ENCODE data around the gene CACNB4.
"Not testable (repeated sequence)": the region's sequence is repeated elsewhere in the genome, so short reads cannot be mapped to it uniquely, and the experiment has no call there.

Gene CACNB4

DNA sequence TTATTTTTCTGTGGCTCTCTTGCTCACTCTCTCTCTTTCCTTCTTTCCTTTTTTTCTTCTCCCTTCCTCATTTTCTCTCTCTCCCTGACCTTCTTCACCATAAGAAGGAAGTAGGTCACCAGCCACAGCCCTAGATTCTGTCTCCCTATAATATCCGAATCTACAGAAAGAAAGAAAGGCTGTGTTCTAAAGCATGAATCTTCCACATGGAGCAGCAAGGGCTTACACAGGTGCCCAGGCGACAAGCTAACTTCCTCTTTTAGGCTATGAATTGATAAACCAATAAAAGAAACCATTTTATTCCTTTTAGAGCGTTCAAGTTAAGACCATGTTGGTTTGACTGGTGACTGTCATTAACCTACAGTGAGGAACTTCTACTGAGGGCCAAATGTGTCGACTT is 49.3 kb downstream of the CACNB4 start:
- no peak for DNase-seq

DNA sequence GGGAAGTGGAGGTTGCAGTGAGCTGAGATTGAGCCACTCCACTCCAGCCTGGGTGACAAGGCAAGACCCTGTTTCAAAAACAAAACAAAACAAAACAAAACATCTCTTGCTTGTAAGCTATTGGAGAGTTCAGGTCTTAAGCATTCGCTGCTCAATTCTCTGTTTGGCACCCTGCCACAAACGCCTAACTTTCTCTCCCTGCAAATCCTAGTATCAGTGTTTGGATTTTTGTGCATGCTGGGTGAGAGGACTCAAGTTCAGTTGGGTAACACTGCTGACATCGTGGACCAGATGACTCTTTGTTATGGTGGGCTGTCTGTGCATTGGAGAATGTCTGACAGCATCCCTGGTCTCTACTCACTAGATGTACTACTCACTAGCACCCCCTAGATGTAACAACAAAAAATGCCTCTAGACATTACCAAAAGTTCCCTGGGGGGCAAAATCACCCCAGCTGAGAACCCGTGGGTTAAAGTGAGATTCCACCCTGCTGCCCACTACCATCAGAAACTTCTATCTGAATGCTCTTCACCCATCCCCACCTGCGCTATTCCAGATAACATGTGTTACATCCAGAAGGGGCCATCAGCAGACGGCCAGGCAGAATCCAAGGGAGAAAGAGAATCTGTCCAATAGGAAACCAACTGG is 50.9 kb downstream of the CACNB4 start:
- no peak for DNase-seq

DNA sequence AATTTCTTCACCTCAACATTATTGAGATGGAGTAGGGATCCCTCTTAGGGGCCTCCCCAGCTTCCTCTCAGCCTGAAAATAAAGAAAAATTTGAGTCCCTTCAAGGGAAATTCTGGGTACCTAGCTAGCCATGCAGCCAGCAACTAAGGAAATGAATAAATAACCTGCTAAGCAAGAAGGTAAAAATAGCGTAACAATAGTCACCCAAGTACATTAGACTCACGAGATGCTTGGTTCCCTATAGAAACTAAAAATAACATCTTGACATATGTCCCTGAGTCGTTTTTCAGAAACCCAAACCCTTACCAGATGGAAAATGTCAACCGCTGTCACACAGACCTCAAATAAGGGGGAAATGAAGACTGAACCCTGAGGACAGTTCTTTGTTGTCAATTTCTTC is 51.9 kb downstream of the CACNB4 start:
- DNase-seq: peak; percentile 32

DNA sequence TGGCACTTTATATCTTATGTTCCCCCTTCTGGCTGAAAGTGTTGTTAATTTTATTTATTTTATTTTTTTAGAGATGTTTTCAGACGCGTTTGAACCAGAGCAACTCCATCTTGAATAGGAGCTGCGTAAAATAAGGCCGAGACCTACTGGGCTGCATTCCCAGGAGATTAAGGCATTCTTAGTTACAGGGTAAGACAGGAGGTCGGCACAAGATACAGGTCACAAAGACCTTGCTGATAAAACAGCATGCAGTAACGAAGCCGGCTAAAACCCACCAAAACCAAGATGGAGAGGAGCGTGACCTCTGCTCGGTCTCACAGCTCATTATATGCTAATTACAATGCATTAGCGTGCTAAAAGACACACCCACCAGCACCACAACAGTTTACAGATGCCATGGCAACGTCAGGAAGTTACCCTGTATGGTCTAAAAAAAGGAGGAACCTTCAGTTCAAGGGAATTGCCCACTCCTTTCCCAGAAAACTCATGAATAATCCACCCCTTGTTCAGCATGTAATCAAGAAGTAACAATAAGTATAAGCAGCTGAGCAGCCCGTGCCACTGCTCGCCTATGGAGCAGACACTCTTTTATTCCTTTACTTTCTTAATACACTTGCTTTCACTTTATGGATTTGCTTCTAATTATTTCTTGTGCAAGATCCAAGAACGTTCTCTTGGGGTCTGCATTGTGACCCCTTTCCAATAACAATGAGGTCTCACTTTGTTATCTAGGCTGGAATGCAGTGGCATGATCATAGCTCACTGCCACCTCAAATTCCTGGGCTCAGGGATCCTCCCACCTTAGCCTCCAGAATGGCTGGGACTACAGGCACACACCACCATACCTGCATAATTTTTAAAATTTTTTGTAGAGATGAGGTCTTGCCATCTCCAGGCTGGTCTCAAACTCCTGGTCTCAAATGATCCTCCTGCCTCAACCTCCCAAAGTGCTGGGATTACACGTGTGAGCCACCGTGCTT is 55.9 kb downstream of the CACNB4 start:
- no peak for DNase-seq

DNA sequence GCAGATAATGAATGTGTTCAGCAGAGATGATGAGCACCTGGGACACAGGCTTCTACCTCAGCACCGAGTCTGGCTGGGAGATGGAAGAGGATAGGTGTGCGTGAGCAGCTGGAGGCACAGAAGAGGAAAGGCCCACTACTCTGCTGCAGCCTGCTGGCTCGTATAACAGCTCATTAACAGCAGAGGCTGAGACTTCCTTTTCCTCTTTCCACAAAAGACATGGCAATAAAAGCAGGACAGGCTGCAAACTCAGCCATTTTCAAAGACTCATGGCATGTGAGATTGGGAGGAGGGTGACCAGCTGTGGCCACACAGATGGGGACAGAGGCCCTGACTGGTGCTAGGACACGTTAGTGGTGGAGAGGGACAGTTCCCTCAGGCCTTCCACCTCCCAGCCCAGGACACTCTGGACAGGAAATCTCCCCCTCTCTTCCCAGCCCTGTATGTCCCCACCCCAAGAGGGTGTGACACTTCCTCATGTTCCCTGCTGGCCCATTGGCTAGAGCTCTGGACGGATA is 60.3 kb downstream of the CACNB4 start:
- DNase-seq: no peak

DNA sequence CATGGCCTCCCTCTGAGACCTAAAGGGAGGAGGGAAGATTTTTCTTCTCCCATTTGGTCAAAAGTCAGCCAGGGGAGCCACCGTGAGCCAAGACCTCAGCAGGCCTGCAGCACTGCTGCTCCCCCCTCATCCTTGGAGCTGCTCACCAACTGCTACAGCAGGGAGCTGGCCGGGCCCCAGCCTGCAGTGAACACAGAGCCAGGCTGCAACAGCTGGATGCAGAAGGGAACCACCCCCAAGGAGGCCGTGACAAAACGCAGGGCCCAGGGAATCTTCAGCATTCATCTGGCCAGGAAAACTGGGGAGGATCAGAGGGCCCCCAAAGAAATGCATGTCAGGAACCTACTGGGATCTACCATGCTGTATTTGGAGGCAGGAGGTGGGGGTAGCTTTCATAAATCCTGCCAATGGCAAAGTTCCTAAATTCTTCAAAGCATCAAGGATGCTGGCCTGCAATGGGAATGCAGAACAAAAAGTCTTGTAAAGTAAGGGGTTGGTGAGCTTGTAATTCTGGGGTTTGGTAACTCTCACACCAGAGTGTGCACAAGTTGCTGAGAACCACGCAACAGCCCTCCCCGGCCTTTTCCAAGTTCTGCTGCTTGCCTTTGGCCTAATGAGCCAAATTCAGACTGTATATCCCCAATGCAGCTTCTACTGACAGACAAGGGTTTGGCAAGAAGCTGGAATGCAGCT is 61.0 kb downstream of the CACNB4 start:
- no peak for DNase-seq

DNA sequence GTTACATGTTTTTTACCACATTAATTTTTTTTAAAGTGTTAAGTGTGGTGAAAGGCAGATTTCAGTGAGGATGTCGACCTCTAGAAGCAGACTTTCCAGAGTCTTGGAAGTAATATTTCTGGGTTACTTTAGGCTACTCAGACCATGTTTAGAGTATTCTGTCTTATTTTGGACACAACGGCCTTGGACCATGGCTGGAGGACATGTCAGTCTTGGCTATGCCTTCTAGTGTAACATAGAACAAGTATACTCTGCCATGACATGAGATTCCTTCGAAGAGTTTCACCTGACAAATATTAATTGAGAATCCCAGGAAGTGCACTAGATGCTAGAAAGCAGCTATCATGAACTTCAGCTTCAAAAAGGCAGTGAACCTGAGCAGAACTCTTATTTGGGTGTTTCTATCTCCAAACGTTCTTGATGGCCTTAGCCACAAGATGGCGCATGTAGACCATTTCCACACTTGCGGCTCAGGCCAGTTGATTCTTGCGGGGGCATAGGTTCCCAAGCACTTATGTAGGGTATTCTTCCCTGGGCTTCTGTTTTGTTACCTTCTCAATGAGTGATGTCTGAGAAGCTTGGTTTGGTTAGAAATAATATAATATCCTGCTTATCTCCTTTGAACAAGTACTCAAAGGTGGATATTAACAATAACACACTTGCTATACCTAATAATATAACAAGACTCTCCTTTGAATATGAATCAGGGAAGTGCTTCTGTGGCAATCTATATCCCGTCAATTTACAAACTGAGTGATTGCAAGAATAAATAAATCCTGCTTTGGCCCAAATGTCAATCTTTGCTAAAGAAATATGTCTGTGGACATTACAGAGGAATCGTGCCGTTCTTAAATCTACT is 62.0 kb downstream of the CACNB4 start:
- DNase-seq: peak; percentile 55

DNA sequence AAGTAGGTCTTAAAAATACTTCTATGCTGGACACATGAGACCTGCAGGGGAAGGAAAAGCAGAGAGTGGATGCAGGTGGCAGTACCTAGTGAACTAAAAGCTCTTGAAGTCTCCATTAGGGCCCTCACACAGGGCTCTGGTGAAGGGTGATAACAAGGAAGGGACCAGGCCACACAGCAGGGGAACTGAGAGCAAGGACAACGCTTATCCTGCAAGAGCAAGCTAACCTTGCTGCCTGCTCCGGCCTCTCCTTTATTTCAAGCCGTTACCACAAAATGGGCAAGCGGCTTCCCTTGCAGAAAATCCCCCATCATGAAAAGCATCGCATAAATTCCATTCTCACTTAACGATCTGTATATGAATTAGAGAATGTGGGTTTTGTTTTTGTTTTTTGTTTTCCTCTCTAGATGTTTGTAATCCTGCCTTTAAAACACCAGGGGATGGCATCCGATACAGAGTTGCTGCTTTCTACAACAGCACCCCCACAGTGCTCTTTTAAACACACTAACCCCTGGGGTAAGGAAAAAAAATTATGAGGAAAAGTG is 64.5 kb downstream of the CACNB4 start:
- DNase-seq: no peak

DNA sequence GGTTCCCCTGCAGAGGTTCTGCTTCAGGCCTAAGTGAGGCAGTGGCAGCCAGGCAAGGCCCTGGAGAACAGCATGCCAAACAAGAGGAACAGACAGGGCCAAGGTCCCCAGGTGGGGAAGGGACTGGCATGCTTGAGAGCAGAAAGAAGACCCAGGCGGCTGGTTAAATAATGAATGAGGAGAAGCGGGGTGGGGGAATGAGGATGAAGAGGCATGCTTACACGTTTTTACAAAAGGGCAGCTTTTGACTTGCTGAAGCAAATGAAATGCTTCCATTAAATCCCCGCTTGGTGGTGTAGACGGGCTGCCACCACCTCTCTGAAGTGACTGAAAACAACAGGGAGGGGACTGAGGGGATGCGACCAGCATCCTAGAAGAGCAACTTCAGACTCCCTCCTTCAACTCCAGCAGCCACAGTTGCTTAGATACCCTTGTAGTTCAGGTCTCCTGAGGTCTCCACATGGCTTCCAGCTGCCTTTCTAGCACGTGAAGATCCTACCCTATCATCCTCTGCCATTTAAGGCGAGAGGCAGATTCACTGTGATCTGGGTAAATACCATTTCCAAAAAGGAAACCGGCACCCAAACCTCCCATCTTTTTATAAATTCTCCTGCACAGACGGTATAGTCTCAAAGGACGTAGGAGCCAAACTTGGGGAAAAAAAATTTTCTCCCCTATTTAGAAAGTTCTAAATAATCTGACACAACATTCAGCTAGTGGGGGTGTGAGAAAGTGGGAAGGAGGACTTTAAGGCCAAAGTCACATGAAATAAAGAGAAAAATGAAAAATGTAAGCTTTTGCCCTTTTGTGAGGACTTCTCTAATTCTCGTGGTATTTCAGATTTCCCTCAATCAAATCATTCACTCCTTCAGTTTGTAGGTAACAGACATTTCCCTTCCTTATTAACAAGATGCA is 65.6 kb downstream of the CACNB4 start:
- DNase-seq: no peak

DNA sequence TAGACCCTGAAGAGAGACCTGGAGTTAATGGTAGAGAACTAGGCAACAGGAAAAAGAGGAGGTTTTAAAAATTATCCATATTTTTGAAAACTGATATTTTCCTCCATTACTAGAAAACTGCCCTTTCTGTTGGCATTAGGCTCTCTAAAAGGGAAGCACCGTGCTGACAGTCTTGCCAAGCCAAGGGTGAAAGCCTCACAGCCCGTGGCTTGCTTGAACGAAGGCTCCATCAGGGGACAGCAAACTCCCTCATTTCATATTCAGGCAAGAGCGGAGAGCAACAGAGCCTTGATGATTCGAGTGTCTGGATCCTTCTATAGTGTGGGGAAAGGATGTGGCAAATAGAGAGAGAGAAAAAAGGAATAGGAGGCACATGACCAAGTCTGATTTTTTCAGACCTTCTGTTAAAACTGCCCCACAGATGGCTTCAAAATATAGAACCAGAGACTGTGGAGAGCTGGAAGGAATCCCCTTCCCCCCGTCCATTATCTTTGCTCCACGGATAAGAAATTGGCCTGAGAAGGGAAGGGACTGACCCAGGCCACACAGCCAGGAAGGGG is 67.0 kb downstream of the CACNB4 start:
- no peak for DNase-seq

DNA sequence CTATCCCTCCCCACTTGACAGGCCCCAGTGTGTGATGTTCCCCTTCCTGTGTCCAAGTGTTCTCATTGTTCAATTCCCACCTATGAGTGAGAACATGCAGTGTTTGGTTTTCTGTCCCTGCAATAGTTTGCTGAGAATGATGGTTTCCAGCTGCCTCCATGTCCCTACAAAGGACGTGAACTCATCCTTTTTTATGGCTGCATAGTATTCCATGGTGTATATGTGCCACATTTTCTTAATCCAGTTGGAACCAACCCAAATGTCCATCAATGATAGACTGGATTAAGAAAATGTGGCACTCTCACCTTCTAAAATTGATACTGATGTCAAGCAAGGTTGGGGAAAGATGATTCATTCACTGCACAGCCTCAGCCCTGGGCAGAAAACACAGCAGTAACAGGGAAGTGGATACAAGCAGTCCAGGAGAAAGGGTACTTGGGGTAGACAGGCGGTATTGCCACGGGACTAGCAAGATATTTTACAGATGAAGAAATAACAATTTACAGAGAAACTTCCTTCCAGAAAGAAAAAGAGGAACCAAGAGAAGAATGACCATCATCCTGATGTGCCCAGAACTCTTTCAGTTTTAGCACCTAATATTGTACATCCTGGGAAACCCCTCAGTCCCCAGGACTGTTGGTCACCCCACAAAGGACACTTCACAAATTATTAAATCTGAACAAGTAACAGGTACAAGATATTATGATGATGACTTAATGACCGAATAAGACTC is 68.1 kb downstream of the CACNB4 start:
- DNase-seq: not testable (repeated sequence)

DNA sequence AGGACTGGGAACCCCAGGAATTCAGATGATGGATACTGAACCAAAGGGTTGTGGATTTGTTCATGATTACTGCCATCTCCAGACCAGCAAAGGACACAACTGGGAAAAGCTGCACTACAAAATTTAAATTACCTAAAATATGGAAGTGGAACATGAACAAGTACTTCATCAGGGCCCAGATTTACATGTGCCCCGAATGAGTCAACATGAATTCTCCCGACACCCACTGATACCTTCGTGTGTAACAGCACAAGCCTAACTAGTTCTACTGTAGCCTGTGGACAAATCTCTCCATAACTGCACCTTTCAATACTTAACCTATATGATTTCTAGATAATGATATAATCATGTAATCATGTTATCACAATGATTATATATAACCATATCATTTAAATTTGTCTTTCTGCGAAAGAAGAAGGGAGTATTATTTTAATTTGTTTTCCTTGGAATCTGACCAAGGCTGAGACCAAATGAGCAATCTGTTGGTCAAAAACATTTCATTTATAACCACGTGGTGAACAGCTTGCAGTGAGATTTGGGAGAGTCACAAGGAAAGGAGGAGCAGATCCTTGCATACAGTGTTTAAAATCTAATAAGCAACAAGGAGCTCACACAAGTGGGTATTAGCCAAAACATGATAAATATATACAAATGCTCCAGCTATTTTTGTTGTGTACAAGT is 70.5 kb downstream of the CACNB4 start:
- DNase-seq: no peak

DNA sequence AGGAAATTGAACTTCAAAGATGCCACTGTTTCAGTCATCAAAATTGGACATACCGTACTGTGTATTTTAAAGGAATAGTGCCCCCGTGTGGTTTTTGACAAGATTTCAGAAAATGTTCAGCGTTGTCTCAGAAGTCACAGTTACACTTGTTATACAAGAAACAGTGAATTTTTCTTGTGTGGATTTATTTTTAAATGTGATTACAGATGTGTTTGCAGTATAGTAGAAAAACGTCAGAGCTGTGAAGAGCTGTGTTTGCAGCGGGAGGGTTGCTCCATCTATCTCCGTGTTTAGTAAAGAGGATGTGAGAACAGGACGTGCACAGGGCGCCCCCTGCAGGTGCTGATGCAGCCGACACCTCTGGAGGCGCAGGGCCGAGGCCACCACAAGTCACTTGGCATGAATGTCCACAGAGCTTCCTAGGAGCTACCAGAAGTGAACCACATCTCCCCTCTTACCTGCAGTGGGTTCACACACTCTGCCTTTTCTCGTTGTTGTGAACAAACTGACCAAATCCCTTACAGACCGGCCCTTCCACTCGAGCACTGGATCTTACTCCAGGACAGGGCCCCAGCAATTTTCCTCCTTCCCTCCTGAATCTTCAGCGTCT is 73.1 kb downstream of the CACNB4 start:
- peak; percentile 63 for DNase-seq

DNA sequence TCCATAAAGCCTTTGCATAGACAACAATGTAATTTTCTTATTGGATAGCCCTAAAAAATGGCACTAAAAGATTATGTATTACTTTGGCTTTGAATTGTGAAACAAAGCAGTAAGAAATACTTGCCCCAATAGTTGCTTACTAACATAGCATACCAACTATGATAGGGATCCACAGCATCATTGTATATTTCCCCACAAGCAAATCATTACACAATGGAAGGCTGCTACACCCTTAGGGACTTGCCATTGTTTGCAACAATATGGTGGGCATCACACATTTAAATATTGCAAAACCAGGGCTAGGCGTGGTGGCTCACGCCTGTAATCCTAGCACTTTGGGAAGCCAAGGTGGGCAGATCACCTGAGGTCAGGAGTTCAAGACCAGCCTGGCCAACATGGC is 74.4 kb downstream of the CACNB4 start:
- no peak for DNase-seq

DNA sequence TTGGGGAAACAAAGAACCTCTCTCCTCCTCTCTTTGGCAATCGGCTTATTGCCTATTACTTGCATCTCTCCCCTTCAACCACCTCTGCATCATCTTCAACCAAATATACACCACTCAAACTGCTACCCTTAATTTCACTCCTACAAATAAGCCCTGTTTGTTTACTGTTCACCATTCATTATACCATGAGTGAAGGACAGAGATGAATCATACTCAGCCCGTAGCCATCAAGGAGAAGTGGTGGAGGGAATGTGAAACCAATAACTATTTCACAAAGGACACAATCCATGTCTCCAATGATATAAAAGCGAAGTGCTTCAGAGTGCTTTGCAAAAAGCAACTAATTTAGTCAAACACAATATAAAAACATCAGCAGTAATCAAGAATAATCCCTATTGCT is 76.8 kb downstream of the CACNB4 start:
- DNase-seq: no peak

DNA sequence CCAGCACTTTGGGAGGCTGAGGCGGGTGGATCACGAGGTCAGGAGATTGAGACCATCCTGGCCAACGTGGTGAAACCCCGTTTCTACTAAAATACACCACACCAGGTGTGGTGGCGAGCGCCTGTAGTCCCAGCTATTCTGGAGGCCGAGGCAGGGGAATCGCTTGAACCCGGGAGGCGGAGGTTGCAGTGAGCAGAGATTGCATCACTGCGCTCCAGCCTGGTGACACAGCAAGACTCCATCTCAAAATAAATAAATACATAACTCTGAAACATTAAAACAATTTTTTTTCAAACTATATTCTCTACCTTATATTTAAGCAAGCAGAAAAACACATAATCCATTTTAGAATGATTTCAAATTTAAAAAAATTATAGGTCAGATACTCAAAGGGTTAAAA is 77.8 kb downstream of the CACNB4 start:
- not testable (repeated sequence) for DNase-seq

DNA sequence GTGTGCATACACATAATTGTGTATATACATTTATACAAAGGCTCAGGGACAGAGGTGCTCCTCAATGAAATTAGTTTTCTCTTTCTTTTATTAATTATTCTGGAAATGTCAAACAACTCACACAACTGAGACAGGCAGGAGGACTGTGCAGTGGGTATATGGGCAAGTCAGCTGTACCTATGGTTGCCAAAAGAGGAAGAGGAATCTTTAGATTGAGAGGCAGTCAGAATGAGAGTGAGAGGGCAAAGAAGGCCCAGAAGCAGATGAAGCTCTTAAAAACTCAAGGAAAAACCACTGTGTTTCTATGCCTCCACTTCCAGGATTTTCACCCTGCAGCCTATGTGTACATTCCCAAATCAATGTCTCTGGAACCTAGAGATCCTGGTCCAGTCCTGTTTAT is 79.1 kb downstream of the CACNB4 start:
- no peak for DNase-seq

DNA sequence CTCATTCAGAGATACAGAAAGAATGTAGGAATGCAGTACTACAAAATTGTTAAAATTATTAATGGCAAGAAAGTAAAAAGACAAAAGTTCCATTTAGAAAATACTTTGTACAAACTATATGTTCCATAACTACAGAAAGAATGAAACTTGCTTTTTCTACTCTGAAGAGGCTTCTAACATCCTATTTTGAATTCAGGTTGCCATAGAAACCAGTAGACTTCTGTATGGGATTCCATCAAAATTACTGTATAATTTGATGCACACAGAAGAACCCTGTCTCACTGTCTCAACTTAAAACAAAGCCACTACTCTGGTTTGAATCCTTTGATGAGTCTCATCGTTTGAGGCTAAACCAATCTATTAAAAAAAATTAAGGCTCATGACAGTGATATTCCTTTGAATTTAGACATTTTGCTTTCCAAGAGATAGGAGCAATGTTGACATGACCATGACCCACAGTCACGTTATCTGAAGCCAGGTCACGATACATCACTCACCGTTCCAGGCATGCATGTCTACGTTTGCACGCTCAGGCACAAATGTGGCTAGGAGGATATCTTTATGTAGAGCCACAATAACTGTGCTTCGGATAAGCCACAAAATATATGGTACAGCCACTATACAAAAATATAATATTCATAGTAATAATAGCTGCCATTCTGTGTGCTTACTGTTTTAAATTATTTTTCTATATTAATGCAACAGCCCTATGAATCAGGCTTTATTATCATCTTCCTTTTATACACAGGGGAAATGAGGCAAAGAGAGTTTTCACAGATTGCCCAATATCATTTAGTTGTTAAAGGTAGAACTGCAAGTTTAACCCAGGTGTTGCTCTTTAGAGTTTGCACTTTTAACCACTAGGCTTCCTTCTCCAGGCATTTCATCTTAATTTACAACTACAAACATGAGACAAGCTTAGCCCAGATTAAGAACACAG is 82.4 kb downstream of the CACNB4 start:
- no peak for DNase-seq

Measured in NCI-H2171 (cell line).